Small intestine (tissue), 7 donors: ENCODE data around the gene SEMA4D. TPM values are rescaled to one million over a fixed set of nuclear protein-coding genes. Genes with fewer than 3 reads are reported as not detected.

Experiments used
- DNase-seq, 2 donors: peaks; one replicate each; pipeline versions ENCODE4 v3.0.0 to v3.0.0-alpha.2; 2013
- FAIRE-seq: peaks from 2 replicates; lab custom pipeline; 2012; peaks lifted over from hg19 to GRCh38; lab: Jason Lieb, UNC
- H3K27ac ChIP-seq, 3 donors: one replicate each; pipeline ENCODE4 v1.5.1; 2013; ENCODE audit warnings: low read length in 2 of 3, mild to moderate bottlenecking in 2 of 3, control low read depth in 1 of 3, inconsistent platforms in 1 of 3, low read depth in 1 of 3, moderate library complexity in 1 of 3
- H3K27me3 ChIP-seq, 3 donors: one replicate each; pipeline ENCODE4 v1.6.1; 2013; ENCODE audit warnings: low read length in 3 of 3, inconsistent platforms in 1 of 3; ENCODE audit not compliant: control insufficient read depth in 3 of 3, insufficient read depth in 3 of 3
- H3K36me3 ChIP-seq, 3 donors: one replicate each; pipeline ENCODE4 v1.6.1; 2013; ENCODE audit warnings: low read length in 3 of 3, inconsistent platforms in 1 of 3, low read depth in 1 of 3, mild to moderate bottlenecking in 1 of 3, moderate library complexity in 1 of 3; ENCODE audit not compliant: control insufficient read depth in 3 of 3, insufficient read depth in 2 of 3
- H3K4me1 ChIP-seq, 3 donors: one replicate each; pipeline ENCODE4 v1.6.1; 2013; ENCODE audit warnings: low read length in 2 of 3, inconsistent platforms in 1 of 3, low read depth in 1 of 3, mild to moderate bottlenecking in 1 of 3, moderate library complexity in 1 of 3; ENCODE audit not compliant: control insufficient read depth in 3 of 3, insufficient read depth in 2 of 3
- H3K4me3 ChIP-seq, 3 donors: one replicate each; pipeline ENCODE4 v1.5.1; 2013; ENCODE audit warnings: low read length in 3 of 3, control low read depth in 1 of 3, inconsistent platforms in 1 of 3, low read depth in 1 of 3, mild to moderate bottlenecking in 1 of 3, moderate library complexity in 1 of 3
- H3K9me3 ChIP-seq, 2 donors: one replicate each; pipeline ENCODE4 v1.6.1; 2013; ENCODE audit warnings: low read depth in 1 of 2, low read length in 1 of 2; ENCODE audit not compliant: control insufficient read depth in 2 of 2, insufficient read depth in 1 of 2
- WGBS, 3 donors: extraction: QIAGEN DNeasy Blood & Tissue Kit; methylation state at CpG; one replicate each; pipeline ENCODE4 v1.1.7; 2013; 5-methylcytosine and 5-hydroxymethylcytosine counted together
- polyA plus RNA-seq, 4 donors: library from polyadenylated mRNA; stranded (reverse) in 3 of 4; unstranded in 1 of 4; fragments of 200-250 nt in 3 of 4; fragments of 120-200 nt in 1 of 4; gene quantifications; one replicate each; pipeline versions ENCODE4 v1.2.1 to v1.2.3, GENCODE V29; 2013
- donor health status: healthy with polysubstance abuse.
- donor health status: control.
- donor health status: control.
- donor health status: Bipolar disorder and iron deficiency.
- donor health status: healthy.

SEMA4D gene
- polyA plus RNA-seq, 4 donors = 0.67 to 29.7 (median 6.7) TPM

DNA sequence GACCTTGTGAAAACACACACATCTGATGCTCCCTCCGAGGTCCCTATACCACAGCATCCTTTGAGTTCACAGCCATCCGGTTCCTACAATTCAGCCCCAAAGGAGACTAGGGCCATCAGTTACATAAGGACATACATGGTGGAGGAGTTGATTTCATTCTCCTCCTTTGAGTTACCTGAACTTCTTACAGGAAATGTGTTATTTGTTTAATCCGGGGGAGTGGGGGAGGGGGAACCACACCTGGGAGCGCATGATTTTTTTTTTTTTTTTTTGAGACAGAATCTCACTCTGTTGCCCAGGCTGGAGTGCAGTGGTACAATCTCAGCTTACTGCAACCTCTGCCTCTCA is 30.7 kb downstream of the SEMA4D start:
- WGBS, 3 donors = 53 to 74% (median 65%) methylated on average over 4 of the region's 4 CpGs
- peaks cover 0 to 6% (median 0%) of the 10 kb centered on the region in 3 donors for H3K36me3 ChIP-seq
- H3K4me1 ChIP-seq = peaks cover 0 to 7% (median 0%) of the 10 kb centered on the region in 3 donors
- FAIRE-seq (no peak), DNase-seq (no peak)
- no peak overlapping the region for H3K4me3 ChIP-seq
- H3K27ac ChIP-seq = peak overlapping the region in 2 of 3 donors; percentile 32 to 64
- no peaks in the 10 kb centered on the region for H3K9me3 ChIP-seq
- H3K27me3 ChIP-seq = no peaks in the 10 kb centered on the region

- Histone ChIP-seq H3K4me1 (peaks cover 0 to 7% (median 0%) of the 10 kb centered on the region in 3 donors), H3K27ac (peak overlapping the region in 2 of 3 donors; percentile 32 to 64), H3K9me3 (no peaks in the 10 kb centered on the region), H3K36me3 (peaks cover 0 to 6% (median 0%) of the 10 kb centered on the region in 3 donors), H3K4me3 (no peak overlapping the region), H3K27me3 (no peaks in the 10 kb centered on the region)
- no peak for DNase-seq
- no peak for FAIRE-seq
- WGBS, 3 donors = 73 to 88% (median 81%) methylated on average over 18 of the region's 18 CpGs
These were observed 31.2 kb downstream of the SEMA4D start for GRCh38 chr9:89466451-89467277.

GRCh38 chr9:89465726-89466308 is 32.1 kb downstream of the SEMA4D start:
- Histone ChIP-seq H3K27ac (peak overlapping the region in 1 of 3 donors; percentile 2), H3K36me3 (peaks cover 0 to 6% (median 0%) of the 10 kb centered on the region in 3 donors), H3K4me1 (peaks cover 0 to 7% (median 0%) of the 10 kb centered on the region in 3 donors), H3K9me3 (no peaks in the 10 kb centered on the region), H3K4me3 (no peak overlapping the region), H3K27me3 (no peaks in the 10 kb centered on the region)
- FAIRE-seq (no peak), DNase-seq (no peak)
- 90 to 91% (median 91%) methylated on average over 10 of the region's 10 CpGs for WGBS, 3 donors

DNA sequence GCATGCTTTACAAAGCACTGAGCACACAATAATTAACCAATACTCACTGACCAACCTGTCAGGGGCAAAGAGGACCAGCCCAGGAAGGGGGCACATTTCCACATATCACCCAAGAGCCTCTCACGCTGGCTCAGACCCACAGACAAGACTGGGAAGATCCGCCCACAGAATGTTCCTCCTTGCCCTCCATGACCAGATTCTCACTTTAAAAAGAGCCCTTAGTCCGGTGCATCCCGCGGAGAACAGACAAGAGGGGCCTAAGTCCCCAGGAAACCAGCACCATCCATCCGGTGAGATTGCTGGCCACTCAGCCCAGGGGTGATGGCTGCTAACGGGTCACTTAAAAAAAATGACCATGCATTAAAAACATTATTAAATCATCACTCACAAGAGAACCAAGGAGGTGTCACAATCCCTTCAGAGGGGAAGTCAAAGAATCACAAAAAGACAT is 32.9 kb downstream of the SEMA4D start:
- H3K9me3 ChIP-seq = no peaks in the 10 kb centered on the region
- peaks cover 0 to 7% (median 0%) of the 10 kb centered on the region in 3 donors for H3K4me1 ChIP-seq
- H3K36me3 ChIP-seq = peaks cover 0 to 11% (median 0%) of the 10 kb centered on the region in 3 donors
- H3K27me3 ChIP-seq = no peaks in the 10 kb centered on the region
- no peak for FAIRE-seq
- DNase-seq = no peak
- H3K4me3 ChIP-seq = no peak overlapping the region
- WGBS, 3 donors = 69 to 79% (median 77%) methylated on average over 7 of the region's 7 CpGs
- H3K27ac ChIP-seq = peak overlapping the region in 1 of 3 donors; percentile 88

- Histone ChIP-seq H3K4me1 (peaks cover 0 to 7% (median 0%) of the 10 kb centered on the region in 3 donors), H3K27me3 (no peaks in the 10 kb centered on the region), H3K9me3 (no peaks in the 10 kb centered on the region), H3K36me3 (peaks cover 0 to 15% (median 0%) of the 10 kb centered on the region in 3 donors), H3K27ac (peak overlapping the region in 2 of 3 donors; percentile 46 to 88), H3K4me3 (peak overlapping the region in 1 of 3 donors; percentile 3)
- WGBS, 3 donors = 57 to 79% (median 65%) methylated on average over 7 of the region's 7 CpGs
- no peak for FAIRE-seq
- peak in 1 of 2 donors; percentile 34 for DNase-seq
These were observed 33.5 kb downstream of the SEMA4D start for GRCh38 chr9:89464300-89464901.

- FAIRE-seq (no peak), DNase-seq (no peak)
These were observed 34.9 kb downstream of the SEMA4D start for GRCh38 chr9:89462817-89463683.

DNA sequence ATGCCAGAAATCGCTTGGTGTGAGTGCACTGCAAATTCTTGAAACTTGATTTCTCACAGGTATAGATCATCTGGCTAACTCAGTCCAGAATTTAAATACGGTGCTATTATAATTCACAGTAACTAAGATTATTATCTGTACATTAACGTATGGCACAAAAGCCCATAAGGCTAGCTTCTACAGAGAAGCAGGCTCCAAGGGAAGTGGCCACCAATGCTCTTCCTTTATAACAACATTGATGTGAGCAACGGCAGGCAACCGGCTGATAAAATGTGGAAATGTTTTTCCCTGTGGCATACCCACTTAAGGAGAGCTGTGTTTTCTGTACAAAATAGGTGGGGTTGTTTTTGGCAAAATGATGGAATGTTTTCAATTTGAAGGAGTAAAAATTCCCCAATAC is 35.7 kb downstream of the SEMA4D start:
- Histone ChIP-seq H3K4me1 (no peaks in the 10 kb centered on the region), H3K4me3 (no peak overlapping the region), H3K9me3 (no peaks in the 10 kb centered on the region), H3K27me3 (no peaks in the 10 kb centered on the region), H3K27ac (no peak overlapping the region), H3K36me3 (peaks cover 0 to 17% (median 0%) of the 10 kb centered on the region in 3 donors)
- 76 to 82% (median 77%) methylated on average over 5 of the region's 5 CpGs for WGBS, 3 donors
- no peak for FAIRE-seq
- no peak for DNase-seq

More at GRCh38 chr9:89462817-89463683, 34.9 kb downstream of the SEMA4D start:
- WGBS, 3 donors = 92 to 98% (median 93%) methylated on average over 9 of the region's 9 CpGs
- Histone ChIP-seq H3K9me3 (no peaks in the 10 kb centered on the region), H3K4me3 (no peak overlapping the region), H3K36me3 (peaks cover 0 to 19% (median 0%) of the 10 kb centered on the region in 3 donors), H3K27ac (peak overlapping the region in 1 of 3 donors; percentile 27), H3K4me1 (peaks cover 0 to 2% (median 0%) of the 10 kb centered on the region in 3 donors), H3K27me3 (no peaks in the 10 kb centered on the region)
